Upper lobe of left lung (tissue), 4 donors: ENCODE data around the gene LRP1-AS.
A peak's percentile ranks its signal among the peaks of the same experiment; 100 is the strongest.

ENCODE experiments used
- CTCF ChIP-seq, 6 experiments: fragments of 450-650 bp in 4 of 6; fragments of 200-600 bp in 2 of 6; sonication (generic) in 2 of 6; IDR thresholded peaks; one replicate each; pipeline ENCODE4 v1.5.1; 2016 to 2019; ENCODE audit warnings: antibody characterized with exemption in 6 of 6
- EP300 ChIP-seq, 4 donors: sonication (generic); formaldehyde crosslinking; IDR thresholded peaks; one replicate each; pipeline ENCODE4 v1.5.1; 2017; ENCODE audit warnings: antibody characterized with exemption in 4 of 4, control low read depth in 2 of 4
- POLR2A ChIP-seq, 4 donors: fragments of 450-650 bp; IDR thresholded peaks; one replicate each; pipeline ENCODE4 v1.5.1; 2016 to 2017; ENCODE audit warnings: antibody characterized with exemption in 4 of 4, mild to moderate bottlenecking in 2 of 4

GRCh38 chr12:57127726-57128518 lies 19.5 kb downstream of the LRP1-AS start, which contains the start of gene LRP1:
- TF ChIP-seq POLR2A (IDR thresholded peaks at IDR 0.05) (peak in 3 of 4 donors; percentile 45 to 85 (median 77)), EP300 (IDR thresholded peaks at IDR 0.05) (no peak), CTCF (IDR thresholded peaks at IDR 0.05) (no peak)
